ENCODE results near the gene RFXANK.

DNA sequence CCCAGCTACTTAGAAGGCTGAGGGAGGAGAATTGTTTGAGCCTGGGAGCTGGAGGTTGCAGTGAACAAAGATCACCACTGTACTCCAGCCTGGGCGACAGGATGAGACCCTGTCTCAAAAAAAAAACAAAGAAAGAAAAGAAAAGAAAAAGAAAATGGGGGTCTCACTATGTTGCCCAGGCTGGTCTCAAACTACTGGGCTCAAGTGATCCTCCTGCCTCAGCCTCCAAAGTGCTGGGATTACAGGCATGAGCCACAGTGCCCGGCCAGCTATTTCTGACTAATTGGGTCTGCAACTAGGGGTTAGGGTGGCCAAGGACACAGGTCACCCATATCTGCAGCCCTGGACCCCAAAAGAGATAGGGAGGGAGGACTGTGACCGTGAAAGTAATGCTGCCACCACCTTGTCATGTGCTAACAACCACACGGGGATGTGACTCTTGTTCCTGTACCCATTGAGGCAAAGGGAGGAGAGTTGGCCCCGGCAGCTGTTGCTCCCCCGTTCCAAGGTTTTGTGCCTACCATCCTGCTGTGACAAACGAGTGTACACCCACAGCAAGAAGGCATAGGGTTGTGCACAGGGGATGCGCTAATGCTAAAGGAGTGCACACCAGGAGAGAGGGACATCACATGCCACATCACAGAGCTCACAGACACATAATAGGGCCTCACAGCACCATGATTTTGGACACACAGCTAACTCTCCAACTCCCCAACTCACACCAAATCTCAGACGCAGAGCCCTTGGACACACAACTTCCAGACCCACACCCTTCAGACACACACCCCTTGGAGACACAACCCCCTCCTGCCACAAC, 22.6 kb upstream of the RFXANK start:
- TF ChIP-seq, protein P1, sequence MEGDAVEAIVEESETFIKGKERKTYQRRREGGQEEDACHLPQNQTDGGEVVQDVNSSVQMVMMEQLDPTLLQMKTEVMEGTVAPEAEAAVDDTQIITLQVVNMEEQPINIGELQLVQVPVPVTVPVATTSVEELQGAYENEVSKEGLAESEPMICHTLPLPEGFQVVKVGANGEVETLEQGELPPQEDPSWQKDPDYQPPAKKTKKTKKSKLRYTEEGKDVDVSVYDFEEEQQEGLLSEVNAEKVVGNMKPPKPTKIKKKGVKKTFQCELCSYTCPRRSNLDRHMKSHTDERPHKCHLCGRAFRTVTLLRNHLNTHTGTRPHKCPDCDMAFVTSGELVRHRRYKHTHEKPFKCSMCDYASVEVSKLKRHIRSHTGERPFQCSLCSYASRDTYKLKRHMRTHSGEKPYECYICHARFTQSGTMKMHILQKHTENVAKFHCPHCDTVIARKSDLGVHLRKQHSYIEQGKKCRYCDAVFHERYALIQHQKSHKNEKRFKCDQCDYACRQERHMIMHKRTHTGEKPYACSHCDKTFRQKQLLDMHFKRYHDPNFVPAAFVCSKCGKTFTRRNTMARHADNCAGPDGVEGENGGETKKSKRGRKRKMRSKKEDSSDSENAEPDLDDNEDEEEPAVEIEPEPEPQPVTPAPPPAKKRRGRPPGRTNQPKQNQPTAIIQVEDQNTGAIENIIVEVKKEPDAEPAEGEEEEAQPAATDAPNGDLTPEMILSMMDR (IDR thresholded peaks at IDR 0.05; ENCODE audit: insufficient read depth, low read depth, low read length) = no peak
- no peak for TF ChIP-seq EZH2 (IDR thresholded peaks at IDR 0.05; ENCODE audit: insufficient read depth, low read length)

All from astrocyte (in vitro differentiated cells and primary cell).